PFSK-1 (cell line): ENCODE data around the gene CPVL.

Experiments
- POLR2AphosphoS5 ChIP-seq: IDR thresholded peaks from 2 replicates; pipeline ENCODE4 v1.6.1; 2012; ENCODE audit warnings: low read depth, mild to moderate bottlenecking, control low read depth, low read length, moderate library complexity
- TAF1 ChIP-seq: IDR thresholded peaks from 2 replicates; pipeline ENCODE4 v1.6.1; 2012; ENCODE audit warnings: low read length, control low read depth, borderline replicate concordance; ENCODE audit not compliant: insufficient read depth

DNA sequence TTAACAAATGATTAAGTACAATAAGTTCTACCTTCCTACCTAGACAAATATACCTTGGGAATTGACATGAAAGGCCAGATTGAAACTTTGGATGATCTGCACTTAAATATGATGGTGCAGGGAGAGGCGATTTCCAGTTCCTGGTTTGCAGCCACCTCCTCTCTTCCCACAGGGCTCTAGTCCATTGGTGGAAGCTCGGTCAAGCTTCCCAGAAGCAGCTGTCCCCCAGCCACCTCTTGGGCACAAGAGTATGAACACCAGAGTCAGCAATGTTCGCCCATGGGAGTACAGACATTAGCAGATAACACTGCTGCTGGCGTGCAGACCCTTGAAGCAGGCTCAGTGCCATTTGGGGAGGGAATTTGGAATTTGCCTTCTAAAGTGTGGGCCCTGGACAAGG lies 1.5 kb upstream of the CPVL start:
- TF ChIP-seq POLR2AphosphoS5 (no peak), TAF1 (no peak)
